Measurements from ENCODE around the gene PIAS2. TPM values are rescaled to one million over a fixed set of nuclear protein-coding genes. Genes with fewer than 3 reads are reported as not detected.

Gene PIAS2
- total and polyA plus RNA-seq, 2 of the 13 experiments (the other 11 are each of a cell fraction or from before 2014, with no cell fraction given) = 12.2 to 12.7 TPM

DNA sequence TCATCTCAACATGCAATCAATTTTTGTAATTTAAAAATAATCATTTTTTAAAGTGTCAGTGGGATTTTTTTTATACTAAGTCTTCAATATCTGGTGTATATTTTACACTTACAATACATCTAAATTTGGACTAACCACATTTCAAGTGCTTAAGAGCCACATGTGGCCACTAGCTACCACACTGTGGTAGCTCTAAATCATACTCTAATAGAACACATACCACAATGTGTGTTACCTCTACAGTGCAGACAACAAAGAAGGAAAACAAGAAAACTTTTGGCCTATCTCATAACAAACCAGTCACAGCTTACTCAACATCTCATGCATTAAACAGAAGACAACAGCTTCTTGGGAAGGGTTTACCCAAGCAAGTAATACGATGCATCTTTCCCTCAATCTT is 24.5 kb downstream of the PIAS2 start (continued):
- TF ChIP-seq, protein P1, sequence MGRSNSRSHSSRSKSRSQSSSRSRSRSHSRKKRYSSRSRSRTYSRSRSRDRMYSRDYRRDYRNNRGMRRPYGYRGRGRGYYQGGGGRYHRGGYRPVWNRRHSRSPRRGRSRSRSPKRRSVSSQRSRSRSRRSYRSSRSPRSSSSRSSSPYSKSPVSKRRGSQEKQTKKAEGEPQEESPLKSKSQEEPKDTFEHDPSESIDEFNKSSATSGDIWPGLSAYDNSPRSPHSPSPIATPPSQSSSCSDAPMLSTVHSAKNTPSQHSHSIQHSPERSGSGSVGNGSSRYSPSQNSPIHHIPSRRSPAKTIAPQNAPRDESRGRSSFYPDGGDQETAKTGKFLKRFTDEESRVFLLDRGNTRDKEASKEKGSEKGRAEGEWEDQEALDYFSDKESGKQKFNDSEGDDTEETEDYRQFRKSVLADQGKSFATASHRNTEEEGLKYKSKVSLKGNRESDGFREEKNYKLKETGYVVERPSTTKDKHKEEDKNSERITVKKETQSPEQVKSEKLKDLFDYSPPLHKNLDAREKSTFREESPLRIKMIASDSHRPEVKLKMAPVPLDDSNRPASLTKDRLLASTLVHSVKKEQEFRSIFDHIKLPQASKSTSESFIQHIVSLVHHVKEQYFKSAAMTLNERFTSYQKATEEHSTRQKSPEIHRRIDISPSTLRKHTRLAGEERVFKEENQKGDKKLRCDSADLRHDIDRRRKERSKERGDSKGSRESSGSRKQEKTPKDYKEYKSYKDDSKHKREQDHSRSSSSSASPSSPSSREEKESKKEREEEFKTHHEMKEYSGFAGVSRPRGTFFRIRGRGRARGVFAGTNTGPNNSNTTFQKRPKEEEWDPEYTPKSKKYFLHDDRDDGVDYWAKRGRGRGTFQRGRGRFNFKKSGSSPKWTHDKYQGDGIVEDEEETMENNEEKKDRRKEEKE (IDR thresholded peaks at IDR 0.05) = no peak

DNA sequence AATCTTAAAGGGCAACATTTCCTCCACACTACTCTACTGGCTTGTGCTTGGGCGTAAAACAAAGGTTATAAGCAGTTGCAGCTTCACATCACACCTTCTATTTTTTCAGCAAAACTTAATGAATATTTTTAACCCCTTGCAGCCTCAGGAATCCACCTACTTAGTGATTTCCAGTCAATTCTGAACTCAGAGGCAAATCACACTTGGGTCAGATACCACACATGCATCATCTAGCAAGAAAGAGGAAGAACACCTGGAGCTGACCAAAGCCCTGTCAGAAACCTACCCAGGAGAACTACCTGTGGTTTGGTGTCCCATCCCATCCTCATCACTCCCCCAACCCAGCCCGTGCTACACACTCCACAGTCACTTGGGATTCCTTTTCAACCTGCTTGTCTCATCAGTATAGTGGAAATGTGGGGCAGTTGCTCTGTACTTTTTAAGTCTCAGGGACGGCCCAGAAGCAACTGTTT is 25.5 kb downstream of the PIAS2 start:
- DNase-seq (ENCODE audit: low spot score) = no peak
- Histone ChIP-seq H3K27me3 (ENCODE audit: control insufficient read depth in 1 of 2, insufficient read depth in 2 of 2, low read length in 2 of 2) (no peaks in the 10 kb centered on the region), H3K4me2 (ENCODE audit: low read depth, low read length) (no peak overlapping the region), H3K79me2 (ENCODE audit: insufficient read depth, low read length) (peaks cover 29% of the 10 kb centered on the region), H4K20me1 (ENCODE audit: insufficient read depth, low read length) (0 out of 2 replicates have a peak, but pooled peaks cover 3% of the 10 kb centered on the region), H3K36me3 (replicated peaks in 1 of 2; ENCODE audit: control insufficient read depth in 1 of 2, insufficient read depth in 2 of 2, low read length in 2 of 2) (peaks cover 8 to 27% of the 10 kb centered on the region in 2 experiments; a peak in 3 of 5 replicates), H3K4me1 (ENCODE audit: insufficient read depth, low read length) (peaks cover 13% of the 10 kb centered on the region), H3K4me3 (replicated peaks in 1 of 3; ENCODE audit: insufficient read depth in 1 of 3, low read depth in 2 of 3, low read length in 3 of 3) (no peak overlapping the region), H3K9ac (ENCODE audit: insufficient read depth, low read depth, low read length) (no peak overlapping the region), H3K9me3 (ENCODE audit: low read length) (peaks cover 26% of the 10 kb centered on the region), H3K27ac (ENCODE audit: extremely low read length, insufficient read depth, low read length) (no peak overlapping the region), H2AFZ (ENCODE audit: low read length) (no peak overlapping the region)
- POLR2A ChIA-PET = no interaction called here
- in situ Hi-C loops (cut with HindIII; ENCODE audit: extremely low pct_ligation_motif_present, low pct_unique_long_range_greater_than_20kb) (no loop called here), intact Hi-C loops (cut with micrococcal nuclease; ENCODE audit: unreplicated experiment) (no loop called here)
- TF ChIP-seq ZNF143 (CRISPR knock-in tag; IDR thresholded peaks at IDR 0.05) (no peak), ZNF224 (CRISPR knock-in tag; IDR thresholded peaks at IDR 0.05) (no peak), ZNF841 (CRISPR knock-in tag; IDR thresholded peaks at IDR 0.05; ENCODE audit: borderline replicate concordance) (no peak), NFKB2 (CRISPR knock-in tag; IDR thresholded peaks at IDR 0.05; ENCODE audit: borderline replicate concordance) (no peak), NKX3-1 (CRISPR knock-in tag; IDR thresholded peaks at IDR 0.05) (no peak), MED13 (CRISPR knock-in tag; IDR thresholded peaks at IDR 0.05) (no peak)
- no peak for FAIRE-seq
- BruUV-seq (replicated peaks) = no TSS peak
- 87% methylated on average over 3 of the region's 3 CpGs for WGBS (ENCODE audit: low lambda C conversion rate)
- CTCF ChIA-PET (ENCODE audit: low intra/inter-chr PET ratio, low total read pairs) = no interaction called here
- no peak for ATAC-seq
